ENCODE measurements around the gene FNTB.

DNA sequence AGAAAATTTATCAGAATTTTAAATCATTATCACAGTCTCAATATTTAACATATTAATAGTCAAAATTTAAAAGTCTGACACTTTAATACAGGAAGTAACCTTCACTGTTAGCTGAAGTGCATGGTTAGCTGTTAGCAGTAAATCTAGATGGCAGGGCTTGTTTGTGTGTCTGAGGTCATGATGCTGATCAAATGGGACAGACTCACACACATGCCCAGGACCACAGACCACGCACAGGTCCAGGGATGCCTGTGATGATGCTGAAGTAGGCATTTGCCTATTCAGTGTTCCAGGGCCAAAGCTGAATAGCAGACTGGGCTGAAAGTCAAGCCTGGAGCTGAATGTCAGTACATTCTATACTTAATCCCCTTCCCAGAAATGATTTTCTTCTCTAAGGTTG is 20.5 kb downstream of the FNTB start:
- TF ChIP-seq, protein P1, sequence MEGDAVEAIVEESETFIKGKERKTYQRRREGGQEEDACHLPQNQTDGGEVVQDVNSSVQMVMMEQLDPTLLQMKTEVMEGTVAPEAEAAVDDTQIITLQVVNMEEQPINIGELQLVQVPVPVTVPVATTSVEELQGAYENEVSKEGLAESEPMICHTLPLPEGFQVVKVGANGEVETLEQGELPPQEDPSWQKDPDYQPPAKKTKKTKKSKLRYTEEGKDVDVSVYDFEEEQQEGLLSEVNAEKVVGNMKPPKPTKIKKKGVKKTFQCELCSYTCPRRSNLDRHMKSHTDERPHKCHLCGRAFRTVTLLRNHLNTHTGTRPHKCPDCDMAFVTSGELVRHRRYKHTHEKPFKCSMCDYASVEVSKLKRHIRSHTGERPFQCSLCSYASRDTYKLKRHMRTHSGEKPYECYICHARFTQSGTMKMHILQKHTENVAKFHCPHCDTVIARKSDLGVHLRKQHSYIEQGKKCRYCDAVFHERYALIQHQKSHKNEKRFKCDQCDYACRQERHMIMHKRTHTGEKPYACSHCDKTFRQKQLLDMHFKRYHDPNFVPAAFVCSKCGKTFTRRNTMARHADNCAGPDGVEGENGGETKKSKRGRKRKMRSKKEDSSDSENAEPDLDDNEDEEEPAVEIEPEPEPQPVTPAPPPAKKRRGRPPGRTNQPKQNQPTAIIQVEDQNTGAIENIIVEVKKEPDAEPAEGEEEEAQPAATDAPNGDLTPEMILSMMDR (IDR thresholded peaks at IDR 0.05), result no peak
- TF ChIP-seq POLR2A (IDR thresholded peaks at IDR 0.05) (no peak), POLR2AphosphoS5 (IDR thresholded peaks at IDR 0.05; ENCODE audit: insufficient read depth in 1 of 2, low read depth in 1 of 2) (no peak)
